ENCODE results near the gene MTOR.
"Not testable (repeated sequence)": the region's sequence is repeated elsewhere in the genome, so short reads cannot be mapped to it uniquely, and the experiment has no call there.

Gene MTOR

DNA sequence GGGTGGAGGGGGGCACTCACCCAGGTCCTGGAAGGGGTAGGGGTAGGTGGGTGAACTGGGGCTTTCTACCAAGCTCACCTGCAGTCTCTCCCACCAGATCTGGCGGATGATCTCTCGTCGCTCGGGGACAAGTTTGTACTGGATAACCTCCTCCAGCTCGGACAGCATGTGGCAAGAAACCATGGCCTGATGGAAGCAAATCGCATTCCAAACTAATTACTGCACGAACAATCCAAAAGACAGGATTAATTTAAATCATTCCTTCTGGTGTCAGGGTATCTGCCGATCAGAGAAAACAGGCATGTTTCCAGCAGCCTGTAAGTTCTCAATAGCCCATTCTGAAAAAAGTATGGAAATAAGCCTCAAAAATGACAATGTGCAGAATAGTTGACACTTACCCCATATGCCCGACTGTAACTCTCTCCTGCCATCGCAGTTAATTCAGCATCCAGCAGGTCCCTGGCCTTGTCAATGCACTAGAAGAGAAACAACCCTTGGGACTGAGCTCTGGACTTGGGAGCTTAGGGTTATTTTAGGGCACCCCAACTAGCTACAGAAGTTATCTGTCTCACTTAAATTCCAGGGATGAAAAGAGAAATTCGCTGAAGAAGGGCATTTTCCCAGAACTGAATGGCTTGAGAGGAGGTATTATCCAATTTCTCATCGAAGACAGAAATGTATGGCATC lies 117.6 kb downstream of the MTOR start:
- no peak for DNase-seq

GRCh38 chr1:11143907-11144306 lies 118.4 kb downstream of the MTOR start:
- no peak for DNase-seq

DNA sequence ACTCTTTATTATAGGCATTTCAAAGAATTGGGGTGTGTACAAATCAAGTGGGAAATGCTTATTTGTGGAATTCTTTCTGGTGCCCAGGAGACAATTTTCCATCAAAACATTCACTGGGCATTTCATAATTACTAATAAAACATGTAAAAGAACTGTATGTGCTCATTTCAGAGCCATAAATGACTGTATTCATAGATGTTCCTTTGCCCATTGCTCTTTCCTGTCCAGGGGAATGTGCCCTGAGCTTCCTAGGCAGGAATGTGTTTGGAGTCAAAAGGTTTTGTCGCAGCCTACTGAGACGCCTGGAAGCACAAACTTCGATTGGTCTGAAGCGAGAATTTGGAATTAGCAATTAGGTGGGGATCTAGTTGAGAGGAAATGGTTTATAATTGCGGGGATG lies 119.0 kb downstream of the MTOR start:
- no peak for DNase-seq

DNA sequence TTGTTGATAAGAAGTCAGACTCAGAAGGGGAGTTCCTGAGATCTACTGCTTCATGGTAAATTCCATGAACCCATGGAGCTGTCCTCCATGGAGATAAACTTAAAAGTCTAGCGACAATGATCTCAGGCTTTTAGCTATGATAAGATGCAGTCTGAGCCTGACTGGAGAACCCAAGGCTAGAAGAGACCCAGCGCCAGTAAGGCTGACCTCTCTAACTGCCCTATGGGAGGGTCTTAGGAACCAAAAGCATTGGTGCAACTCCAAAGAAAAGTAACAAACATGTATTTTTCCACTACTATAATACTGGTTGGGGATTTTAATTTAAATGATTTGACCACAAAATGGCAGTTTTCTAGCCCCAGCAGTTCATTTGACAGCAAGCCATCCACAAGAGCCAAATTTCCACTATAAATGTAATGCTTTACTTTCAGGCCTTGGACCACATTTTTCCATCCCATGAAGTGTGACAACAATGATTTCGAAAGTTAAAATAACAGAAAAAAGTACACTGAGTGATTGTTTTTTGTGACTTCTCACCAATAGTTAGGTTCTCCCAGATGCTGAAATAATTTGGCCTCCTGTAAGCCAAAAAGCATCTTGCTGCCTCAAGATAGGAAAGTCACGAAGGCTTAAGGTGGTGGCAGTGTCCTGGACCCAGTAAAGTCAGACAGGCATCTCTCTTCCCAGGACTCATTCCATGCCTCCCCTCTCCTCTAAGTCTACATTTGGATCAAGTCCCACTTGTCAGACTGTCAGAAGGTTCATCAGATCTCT lies 119.5 kb downstream of the MTOR start:
- DNase-seq = no peak

- no peak for DNase-seq
Observed at GRCh38 chr1:11138952-11139351, 123.4 kb downstream of the MTOR start.

DNA sequence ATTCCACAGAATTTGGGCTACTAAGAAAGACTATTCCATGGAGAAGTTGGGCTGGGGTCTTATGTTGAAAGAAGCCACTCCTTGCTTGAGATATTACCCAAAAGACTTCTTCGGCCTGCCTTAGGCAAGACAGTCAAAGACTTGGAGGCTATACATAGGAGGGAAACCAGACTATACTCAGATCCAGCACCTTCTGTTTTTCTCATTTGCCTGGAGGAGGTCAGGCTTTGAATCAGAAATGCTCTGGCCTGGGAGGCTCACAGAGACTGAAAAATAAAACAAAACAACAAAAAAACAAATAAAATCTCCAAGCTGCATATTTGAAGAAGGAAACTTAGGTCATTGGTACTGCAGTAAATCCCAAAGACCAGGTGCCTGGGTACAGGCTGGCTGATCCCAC lies 124.3 kb downstream of the MTOR start:
- DNase-seq = no peak

DNA sequence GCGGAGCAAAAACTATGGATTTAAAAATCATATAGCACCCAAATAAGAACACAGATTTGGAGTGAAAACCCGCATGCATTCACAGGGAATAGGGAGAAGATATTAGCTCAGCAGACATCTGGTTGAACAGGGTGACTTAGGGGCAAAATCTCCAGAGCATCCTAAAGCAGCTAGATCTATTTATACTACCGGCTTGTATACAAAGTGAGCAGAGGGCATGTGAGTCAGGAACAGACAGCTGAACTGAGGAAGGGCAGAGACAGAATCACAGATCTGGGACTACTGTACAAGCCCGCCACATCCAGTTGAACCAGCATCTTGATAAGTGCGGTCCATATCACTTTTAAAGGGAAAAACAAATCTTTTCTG lies 127.5 kb downstream of the MTOR start:
- no peak for DNase-seq

GRCh38 chr1:11134251-11134897 lies 128.0 kb downstream of the MTOR start:
- peak; percentile 8 for DNase-seq

GRCh38 chr1:11132563-11133293 lies 129.6 kb downstream of the MTOR start:
- no peak for DNase-seq

- no peak for DNase-seq
Observed at GRCh38 chr1:11131816-11132215, 130.5 kb downstream of the MTOR start.

DNA sequence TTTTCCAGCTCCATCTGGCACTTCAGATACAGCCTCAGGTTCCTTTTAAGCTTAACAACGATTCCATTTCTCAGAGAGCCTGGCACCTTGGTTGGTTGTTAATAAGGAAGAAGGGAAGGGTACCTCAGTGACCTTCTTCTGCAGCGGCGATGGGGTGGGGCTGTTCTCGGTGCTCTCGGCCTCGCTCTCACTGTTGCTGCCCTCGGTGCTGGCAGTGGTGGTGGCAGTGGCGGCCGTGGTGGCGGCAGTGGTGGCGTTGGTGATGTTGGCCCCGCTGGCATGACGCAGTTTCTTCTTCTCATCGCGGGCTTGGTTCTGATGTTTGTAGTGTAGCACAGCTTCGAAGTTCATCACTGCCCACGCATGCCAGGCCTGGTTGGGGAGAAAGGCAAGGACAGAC lies 131.9 kb downstream of the MTOR start:
- no peak for DNase-seq

DNA sequence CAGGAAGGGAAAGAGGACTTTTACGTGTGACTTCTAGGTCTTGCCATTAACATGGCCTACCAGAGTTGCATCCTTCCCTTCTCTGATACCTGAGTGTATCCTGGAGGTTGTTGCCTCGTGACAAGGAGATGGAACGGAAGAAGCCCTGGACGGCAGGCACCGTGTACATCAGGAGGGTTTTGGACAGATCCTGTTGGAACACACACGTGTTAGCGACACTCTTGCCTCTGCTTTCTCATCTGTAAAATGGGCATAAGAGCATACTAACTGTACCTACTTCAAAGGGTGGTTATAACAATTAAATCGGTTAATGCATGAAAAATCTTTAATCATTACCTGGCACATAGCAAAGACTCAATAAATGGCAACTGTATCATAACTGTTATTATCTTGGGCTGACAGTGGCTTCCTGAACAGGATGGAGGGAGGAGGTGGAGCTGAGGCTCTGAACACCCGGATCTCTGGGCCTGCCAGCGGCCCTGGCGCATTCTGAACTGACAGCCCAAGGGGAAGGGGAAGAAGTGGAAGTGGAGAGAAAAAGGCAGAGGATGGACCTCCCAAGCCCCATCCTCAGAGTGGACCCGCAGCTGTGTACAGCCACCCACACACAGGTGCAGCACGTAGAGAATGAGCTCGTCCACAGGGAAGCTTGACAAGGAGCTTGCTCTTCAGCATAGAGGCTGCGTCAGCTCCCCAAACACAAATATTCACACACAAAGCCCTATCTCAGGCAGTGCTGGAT lies 132.5 kb downstream of the MTOR start:
- no peak for DNase-seq

GRCh38 chr1:11126569-11126968 lies 135.8 kb downstream of the MTOR start:
- DNase-seq = no peak

GRCh38 chr1:11125931-11126330 lies 136.4 kb downstream of the MTOR start:
- DNase-seq = no peak

GRCh38 chr1:11124965-11125364 lies 137.4 kb downstream of the MTOR start:
- no peak for DNase-seq

DNA sequence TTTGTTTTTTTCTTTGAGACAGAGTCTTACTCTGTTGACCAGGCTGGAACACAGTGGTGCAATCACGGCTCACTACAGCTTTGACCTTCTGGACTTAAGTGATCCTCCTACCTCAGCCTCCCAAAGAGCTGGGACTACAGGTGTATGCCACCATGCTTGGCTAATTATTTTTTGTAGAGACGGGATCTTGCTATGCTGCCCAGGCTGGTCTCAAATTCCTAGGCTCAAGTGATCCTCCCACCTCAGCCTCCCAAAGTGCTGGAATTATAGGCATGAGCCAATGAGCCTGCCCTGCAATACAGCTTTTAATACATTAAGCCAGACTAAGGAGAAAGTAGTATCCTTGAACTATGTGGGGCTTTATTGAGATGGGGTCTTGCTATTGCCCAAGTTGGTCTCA lies 146.0 kb downstream of the MTOR start:
- no peak for DNase-seq

- no peak for DNase-seq
Observed at GRCh38 chr1:11114966-11115365, 147.4 kb downstream of the MTOR start.

- DNase-seq = no peak
Observed at GRCh38 chr1:11109047-11109760, 153.1 kb downstream of the MTOR start.

- no peak for DNase-seq
Observed at GRCh38 chr1:11107599-11107998, 154.8 kb downstream of the MTOR start.

GRCh38 chr1:11105586-11105985 lies 156.8 kb downstream of the MTOR start:
- DNase-seq = no peak

DNA sequence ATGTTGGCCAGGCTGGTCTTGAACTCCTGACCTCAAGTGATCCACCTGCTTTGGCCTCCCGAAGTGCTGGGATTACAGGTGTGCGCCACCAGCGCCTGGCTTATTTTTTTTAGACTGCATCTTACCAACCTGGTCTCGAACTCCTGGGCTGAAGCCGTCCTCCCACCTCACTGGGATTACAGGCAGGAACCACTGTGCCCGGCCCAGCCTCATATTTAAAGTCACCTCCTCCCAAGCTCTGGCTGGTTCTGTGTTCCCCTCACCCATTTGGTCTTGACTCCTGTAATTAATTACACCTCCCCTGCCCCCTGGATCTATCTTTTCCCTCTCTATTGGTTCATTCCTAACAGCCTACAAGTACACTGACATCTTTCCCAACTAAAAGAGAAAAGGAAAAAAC lies 161.0 kb downstream of the MTOR start:
- DNase-seq = no peak

- not testable (repeated sequence) for DNase-seq
Observed at GRCh38 chr1:11100806-11101205, 161.5 kb downstream of the MTOR start.
